Sigmoid colon (tissue), 4 donors: Measurements from ENCODE around the gene CREB1.

Experiments used
- CTCF ChIP-seq, 4 experiments: fragments of 450-650 bp in 3 of 4; fragments of 200-600 bp in 1 of 4; IDR thresholded peaks; one replicate each; pipeline ENCODE4 v1.5.1; 2016 to 2019; ENCODE audit warnings: antibody characterized with exemption in 4 of 4, mild to moderate bottlenecking in 3 of 4, moderate library complexity in 2 of 4
- EP300 ChIP-seq, 4 donors: sonication (generic); formaldehyde crosslinking; IDR thresholded peaks; one replicate each; pipeline ENCODE4 v1.6.1; 2017; ENCODE audit warnings: antibody characterized with exemption in 4 of 4

- TF ChIP-seq EP300 (IDR thresholded peaks at IDR 0.05), result no peak
- no peak for TF ChIP-seq CTCF (IDR thresholded peaks at IDR 0.05)
Measured at GRCh38 chr2:207534417-207534816, 4.7 kb downstream of the CREB1 start.
